WTC11 (cell line): ENCODE results near the gene NCAPG. TPM values are rescaled to one million over a fixed set of nuclear protein-coding genes. Genes with fewer than 3 reads are reported as not detected.
"Not testable (repeated sequence)": the region's sequence is repeated elsewhere in the genome, so short reads cannot be mapped to it uniquely, and the experiment has no call there.

ENCODE experiments used
- ATAC-seq: fragments of 200-7000 bp; cut with Tn5 transposase; 2 replicates; pipeline ENCODE4 v1.10.0; 2021; ENCODE audit warnings: mild to moderate bottlenecking, moderate library complexity
- CTCF ChIA-PET: fragments of 300-600 bp; sonication (Branson Sonifier 250); formaldehyde crosslinking; loops from one replicate; lab custom pipeline; 2021; ENCODE audit warnings: antibody characterized with exemption; lab: Charles Lee
- POLR2A ChIA-PET: fragments of 350-600 bp; sonication (Branson Sonifier 250); formaldehyde crosslinking; loops from one replicate; lab custom pipeline; 2021; ENCODE audit warnings: antibody characterized with exemption; lab: Charles Lee
- DNase-seq: peaks from one replicate; pipeline ENCODE4 v3.0.0; 2021; ENCODE audit warnings: low spot score
- H3K27ac Mint-ChIP-seq: 2 replicates; pipeline ENCODE4 v1.8.0; 2021; ENCODE audit warnings: mixed read lengths
- H3K27me3 Mint-ChIP-seq: 2 replicates; pipeline ENCODE4 v1.8.0; 2021; ENCODE audit warnings: low read depth, mild to moderate bottlenecking, moderate library complexity, mixed read lengths
- H3K36me3 Mint-ChIP-seq: 2 replicates; pipeline ENCODE4 v1.8.0; 2021; ENCODE audit warnings: mixed read lengths
- H3K4me1 Mint-ChIP-seq: 2 replicates; pipeline ENCODE4 v1.8.0; 2022; ENCODE audit warnings: mixed read lengths
- H3K4me3 Mint-ChIP-seq: 2 replicates; pipeline ENCODE4 v1.8.0; 2021; ENCODE audit warnings: mild to moderate bottlenecking, moderate library complexity, mixed read lengths
- H3K9me3 Mint-ChIP-seq: 2 replicates; pipeline ENCODE4 v1.8.0; 2021; ENCODE audit warnings: mixed read lengths
- AFF4 ChIP-seq: sonication (generic); formaldehyde crosslinking; IDR thresholded peaks from 2 replicates; pipeline ENCODE4 v1.8.1; 2023; ENCODE audit warnings: mild to moderate bottlenecking, missing genetic modification reagents, borderline replicate concordance
- ATF1 ChIP-seq: sonication (generic); formaldehyde crosslinking; IDR thresholded peaks from 2 replicates; pipeline ENCODE4 v1.8.1; 2023; ENCODE audit warnings: mild to moderate bottlenecking, moderate library complexity, missing genetic modification reagents
- CTCF ChIP-seq: fragments of 200-600 bp; IDR thresholded peaks from 2 replicates; pipeline ENCODE4 v1.8.0; 2022; ENCODE audit warnings: antibody characterized with exemption
- E2F4 ChIP-seq: sonication (generic); formaldehyde crosslinking; IDR thresholded peaks from 2 replicates; pipeline ENCODE4 v1.8.1; 2022; ENCODE audit warnings: low read depth, mild to moderate bottlenecking, moderate library complexity, missing genetic modification reagents, borderline replicate concordance
- FOXJ3 ChIP-seq: sonication (generic); formaldehyde crosslinking; IDR thresholded peaks from 2 replicates; pipeline ENCODE4 v1.9.0; 2021; ENCODE audit warnings: missing genetic modification reagents, mild to moderate bottlenecking, borderline replicate concordance
- FOXK1 ChIP-seq: sonication (generic); formaldehyde crosslinking; IDR thresholded peaks from 2 replicates; pipeline ENCODE4 v1.8.0; 2022; ENCODE audit warnings: mild to moderate bottlenecking, moderate library complexity, missing genetic modification reagents
- FOXP1 ChIP-seq: sonication (generic); formaldehyde crosslinking; IDR thresholded peaks from 2 replicates; pipeline ENCODE4 v1.8.0; 2022; ENCODE audit warnings: missing genetic modification reagents, mild to moderate bottlenecking, moderate library complexity, borderline replicate concordance
- MAX ChIP-seq: sonication (generic); formaldehyde crosslinking; IDR thresholded peaks from 2 replicates; pipeline ENCODE4 v1.8.0; 2022; ENCODE audit warnings: mild to moderate bottlenecking, missing genetic modification reagents
- NFE2L1 ChIP-seq: sonication (generic); formaldehyde crosslinking; IDR thresholded peaks from 2 replicates; pipeline ENCODE4 v1.8.1; 2023; ENCODE audit warnings: missing genetic modification reagents
- OVOL2 ChIP-seq: fragments of 250-450 bp; sonication (Bioruptor Pico); IDR thresholded peaks from 2 replicates; pipeline ENCODE4 v1.9.0; 2021; ENCODE audit warnings: mild to moderate bottlenecking, borderline replicate concordance
- SP1 ChIP-seq: sonication (generic); formaldehyde crosslinking; conservative IDR thresholded peaks from 2 replicates; pipeline ENCODE4 v1.8.1; 2022; ENCODE audit warnings: missing genetic modification reagents
- STAT6 ChIP-seq: sonication (generic); formaldehyde crosslinking; conservative IDR thresholded peaks from 2 replicates; pipeline ENCODE4 v1.8.1; 2023; ENCODE audit warnings: mild to moderate bottlenecking, low read depth, missing genetic modification reagents, moderate library complexity
- TEAD1 ChIP-seq: sonication (generic); formaldehyde crosslinking; IDR thresholded peaks from 2 replicates; pipeline ENCODE4 v1.8.0; 2022; ENCODE audit warnings: mild to moderate bottlenecking, missing genetic modification reagents
- USF1 ChIP-seq: sonication (generic); formaldehyde crosslinking; IDR thresholded peaks from 2 replicates; pipeline ENCODE4 v1.8.0; 2022; ENCODE audit warnings: mild to moderate bottlenecking, missing genetic modification reagents
- USF2 ChIP-seq: sonication (generic); formaldehyde crosslinking; IDR thresholded peaks from 2 replicates; pipeline ENCODE4 v1.8.1; 2023; ENCODE audit warnings: mild to moderate bottlenecking, missing genetic modification reagents, moderate library complexity
- ZSCAN18 ChIP-seq: fragments of 250-450 bp; sonication (Bioruptor Pico); IDR thresholded peaks from 2 replicates; pipeline ENCODE4 v2.1.2; 2022; ENCODE audit warnings: mild to moderate bottlenecking, moderate library complexity
- total RNA-seq: library from RNA; stranded (reverse); gene quantifications from 3 replicates; pipeline ENCODE4 v1.2.3, GENCODE V29; 2021

Gene NCAPG
- total RNA-seq, 1 experiment from 2014 or later, result 61.9 TPM

- TF ChIP-seq ZSCAN18 (CRISPR knock-in tag) (no peak), TEAD1 (no peak), SP1 (CRISPR knock-in tag) (no peak), MAX (CRISPR knock-in tag) (no peak), OVOL2 (CRISPR knock-in tag) (no peak), ATF1 (no peak), USF1 (no peak), FOXP1 (CRISPR knock-in tag) (no peak), NFE2L1 (CRISPR knock-in tag) (no peak)
- TF ChIP-seq, all 79 proteins: peak for 0
Observed at GRCh38 chr4:17859793-17860406, 49.1 kb downstream of the NCAPG start (continued).

GRCh38 chr4:17861906-17862305 is 51.1 kb downstream of the NCAPG start:
- POLR2A ChIA-PET, DNase-seq, H3K27me3 Mint-ChIP-seq, H3K27ac Mint-ChIP-seq, ATAC-seq, H3K4me3 Mint-ChIP-seq, H3K4me1 Mint-ChIP-seq, CTCF ChIA-PET: not testable (repeated sequence)
- Mint-ChIP-seq H3K36me3 (peaks cover 37% of the 10 kb centered on the region), H3K9me3 (peaks cover 39% of the 10 kb centered on the region)

- POLR2A ChIA-PET, result no interaction called here
- DNase-seq (no peak), ATAC-seq (no peak)
- Mint-ChIP-seq H3K36me3 (peaks cover 30% of the 10 kb centered on the region), H3K9me3 (peaks cover 31% of the 10 kb centered on the region), H3K4me1 (peaks cover 10% of the 10 kb centered on the region), H3K4me3 (no peak overlapping the region), H3K27ac (no peak overlapping the region), H3K27me3 (no peaks in the 10 kb centered on the region)
- CTCF ChIA-PET, result no interaction called here
- no peak for TF ChIP-seq USF2 (CRISPR knock-in tag)
Observed at GRCh38 chr4:17865866-17866363, 55.1 kb downstream of the NCAPG start.

- peaks cover 21% of the 10 kb centered on the region for H3K36me3 Mint-ChIP-seq
- no peak overlapping the region for H3K4me3 Mint-ChIP-seq
- DNase-seq, result no peak
- POLR2A ChIA-PET, result interaction anchor here (0.7 kb wide), 1 partner anchor 346 kb away, joined by 3 read pairs; no protein-coding TSS in a partner anchor
- ATAC-seq, result no peak
- H3K27me3 Mint-ChIP-seq, result no peaks in the 10 kb centered on the region
- peak overlapping the region; percentile 41; the same call in 1 of the 2 replicates for H3K27ac Mint-ChIP-seq
- peaks cover 26% of the 10 kb centered on the region for H3K9me3 Mint-ChIP-seq
- H3K4me1 Mint-ChIP-seq, result peaks cover 10% of the 10 kb centered on the region
- CTCF ChIA-PET, result no interaction called here
- TF ChIP-seq E2F4 (CRISPR knock-in tag) (no peak), FOXJ3 (CRISPR knock-in tag) (no peak), FOXK1 (no peak), NFE2L1 (CRISPR knock-in tag) (no peak), STAT6 (no peak), CTCF (no peak), AFF4 (no peak)
Observed at GRCh38 chr4:17866810-17867209, 56.0 kb downstream of the NCAPG start.
